ENCODE results near the gene TRIM69.
A peak's percentile ranks its signal among the peaks of the same experiment; 100 is the strongest.
"Not testable (repeated sequence)": the region's sequence is repeated elsewhere in the genome, so short reads cannot be mapped to it uniquely, and the experiment has no call there.

TRIM69 gene

DNA sequence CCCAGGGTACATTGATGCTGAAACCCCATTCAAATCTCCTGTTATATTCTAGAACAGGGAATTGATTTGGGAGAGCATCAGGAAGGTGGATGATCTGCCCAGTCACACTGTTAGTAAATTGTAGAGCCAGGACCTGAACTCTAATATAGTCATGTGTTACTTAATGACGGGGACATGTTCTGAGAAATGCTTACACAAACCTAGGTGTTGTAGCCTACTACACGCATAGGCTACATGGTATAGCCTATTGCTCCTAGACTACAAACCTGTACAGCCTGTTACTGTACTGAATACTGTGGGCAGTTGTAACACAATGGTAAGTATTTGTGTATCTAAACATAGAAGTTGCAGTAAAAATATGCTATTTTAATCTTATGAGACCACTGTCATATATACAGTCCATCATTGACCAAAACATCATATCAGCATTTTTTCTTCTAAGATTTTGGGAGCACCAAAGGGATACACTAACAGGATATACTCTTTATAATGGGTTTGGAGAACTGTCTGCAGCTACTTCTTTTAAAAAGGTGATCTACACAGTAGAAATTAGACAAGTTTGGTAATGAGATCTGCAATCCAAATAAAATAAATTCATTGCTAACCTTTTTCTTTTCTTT, 19.2 kb upstream of the TRIM69 start:
- DNase-seq (ENCODE audit: low read depth), result no peak

DNA sequence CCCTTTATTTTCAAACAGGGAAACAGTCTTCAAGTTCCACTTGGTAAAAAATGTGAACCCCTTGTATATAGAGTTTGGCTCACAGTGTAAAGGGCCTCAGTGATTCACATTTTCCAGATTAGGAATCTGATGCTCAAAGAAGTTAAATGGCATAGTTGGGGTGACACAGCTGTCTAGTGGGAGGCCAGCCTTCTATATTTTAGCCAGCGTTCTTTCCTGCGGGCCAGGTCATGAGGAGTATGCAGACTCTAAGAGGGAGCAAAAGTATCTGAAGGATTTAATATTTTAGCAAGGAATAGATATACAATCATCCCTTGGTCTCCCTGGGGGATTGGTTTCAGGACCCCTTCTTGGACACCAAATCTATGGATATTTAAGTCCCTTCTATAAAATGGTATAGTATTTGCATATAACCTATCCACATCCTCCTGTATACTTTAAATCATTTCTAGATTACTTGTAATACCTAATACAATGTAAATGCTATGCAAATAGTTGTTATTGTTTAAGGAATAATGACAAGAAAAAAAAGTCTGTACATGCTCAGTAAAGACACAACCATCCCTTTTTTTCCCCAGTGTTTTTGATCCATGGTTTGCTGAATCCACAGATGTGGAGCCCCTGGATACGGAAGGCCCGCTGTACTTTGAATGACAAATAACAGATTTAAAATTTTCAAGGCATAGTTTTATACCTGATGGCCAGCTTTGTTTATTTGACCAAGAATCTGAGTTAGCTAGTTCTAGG, 18.0 kb upstream of the TRIM69 start:
- no peak for DNase-seq (ENCODE audit: low read depth)

DNA sequence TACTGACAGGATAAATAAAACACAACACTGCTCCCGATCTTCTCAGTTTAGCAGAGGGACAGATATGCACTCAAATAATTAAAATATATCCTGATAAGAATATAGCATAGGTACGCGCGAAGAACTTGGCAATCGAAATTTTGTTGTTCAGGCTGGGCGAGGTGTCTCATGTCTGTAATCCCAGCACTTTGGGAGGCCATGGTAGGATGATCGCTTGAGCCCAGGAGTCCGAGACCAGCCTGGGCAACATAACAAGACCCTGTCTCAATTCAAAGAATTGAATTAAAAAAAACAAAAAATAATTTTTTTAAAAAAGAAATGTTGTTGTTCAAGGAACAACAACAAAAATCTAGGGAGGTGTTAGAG, 17.4 kb upstream of the TRIM69 start:
- no peak for DNase-seq (ENCODE audit: low read depth)

DNA sequence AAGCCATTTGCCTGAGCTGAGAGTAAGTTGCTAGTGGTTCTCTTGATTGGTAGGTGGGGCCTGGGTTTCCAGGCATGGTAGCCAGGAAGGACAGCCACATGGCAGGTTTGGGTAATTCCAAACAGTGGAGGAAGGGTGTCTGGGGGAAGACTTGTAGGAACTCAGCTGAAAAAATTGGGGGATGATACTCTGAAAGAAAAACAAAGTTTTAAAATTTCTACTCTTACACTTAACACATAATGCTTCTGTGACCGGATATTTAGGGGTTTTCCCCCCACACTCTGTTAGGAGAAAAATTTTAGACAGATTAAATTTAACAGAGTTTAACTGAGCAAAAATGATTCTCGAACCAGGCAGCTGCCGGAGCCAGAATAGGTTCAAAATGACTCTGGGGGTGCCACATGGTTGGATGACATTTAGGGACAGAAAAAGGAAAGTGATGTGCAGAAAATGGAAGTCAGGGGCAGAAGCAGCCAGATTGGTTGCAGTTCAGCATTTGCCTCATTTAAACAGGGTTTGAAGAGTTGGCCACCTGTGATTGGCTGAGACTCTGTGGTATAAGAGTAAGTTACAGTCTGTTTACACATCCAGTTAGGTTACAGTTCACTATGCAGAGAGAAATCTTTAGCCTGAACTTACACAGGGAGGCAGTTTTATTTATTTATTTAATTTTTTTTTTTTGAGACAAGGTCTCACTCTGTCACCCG, 16.9 kb upstream of the TRIM69 start:
- DNase-seq (ENCODE audit: low read depth), result peak; percentile 28

DNA sequence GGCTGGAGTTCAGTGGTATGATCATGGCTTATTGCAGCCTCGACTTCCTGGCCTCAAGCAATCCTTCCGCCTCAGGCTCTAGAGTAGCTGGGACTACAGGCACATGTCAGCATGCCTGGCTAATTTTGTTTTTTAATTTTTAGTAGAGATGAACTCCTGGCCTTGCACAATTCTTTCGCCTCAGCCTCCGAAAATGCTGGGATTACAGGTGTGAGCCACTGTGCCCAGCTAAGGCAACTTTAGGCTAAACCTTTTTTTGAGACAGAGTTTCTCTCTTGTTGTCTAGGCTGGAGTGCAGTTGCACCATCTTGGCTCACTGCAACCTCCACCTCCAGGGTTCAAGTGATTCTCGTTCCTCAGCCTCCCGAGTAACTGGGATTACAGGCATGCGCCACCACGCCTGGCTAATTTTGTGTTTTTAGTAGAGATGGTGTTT, 16.3 kb upstream of the TRIM69 start:
- not testable (repeated sequence) for DNase-seq (ENCODE audit: low read depth)

DNA sequence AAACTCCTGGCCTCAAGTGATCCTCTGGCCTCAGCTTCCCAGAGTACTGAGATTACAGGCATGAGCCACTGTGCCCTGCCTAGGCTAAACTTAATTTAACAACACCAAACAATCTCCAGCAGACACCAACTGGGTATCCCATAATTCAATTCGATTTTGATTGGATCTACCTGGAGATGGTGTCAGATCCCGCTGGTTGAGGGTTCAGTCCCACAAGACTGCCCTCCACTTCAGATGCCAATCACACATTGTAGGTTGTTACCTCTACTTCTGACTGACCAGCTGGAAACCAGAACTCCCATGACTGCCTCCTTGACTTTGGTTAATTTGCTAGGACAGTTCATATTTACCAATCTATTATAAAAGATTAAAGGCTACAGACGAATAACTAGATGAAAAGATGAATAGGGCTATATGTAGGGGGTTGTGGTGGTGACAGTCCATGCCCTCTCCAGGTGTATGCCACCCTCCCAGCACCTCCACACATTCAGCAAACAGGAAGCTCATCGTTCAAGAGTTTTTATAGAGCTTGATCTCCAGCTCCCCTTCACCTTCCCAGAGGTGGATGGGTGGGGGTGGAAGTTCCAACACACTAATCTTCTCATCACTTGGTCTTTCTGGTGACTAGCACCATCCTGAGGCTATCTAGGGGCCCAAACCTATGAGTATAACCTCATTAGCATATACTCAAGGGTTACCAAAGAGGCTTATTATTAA, 15.7 kb upstream of the TRIM69 start:
- DNase-seq (ENCODE audit: low read depth), result no peak

DNA sequence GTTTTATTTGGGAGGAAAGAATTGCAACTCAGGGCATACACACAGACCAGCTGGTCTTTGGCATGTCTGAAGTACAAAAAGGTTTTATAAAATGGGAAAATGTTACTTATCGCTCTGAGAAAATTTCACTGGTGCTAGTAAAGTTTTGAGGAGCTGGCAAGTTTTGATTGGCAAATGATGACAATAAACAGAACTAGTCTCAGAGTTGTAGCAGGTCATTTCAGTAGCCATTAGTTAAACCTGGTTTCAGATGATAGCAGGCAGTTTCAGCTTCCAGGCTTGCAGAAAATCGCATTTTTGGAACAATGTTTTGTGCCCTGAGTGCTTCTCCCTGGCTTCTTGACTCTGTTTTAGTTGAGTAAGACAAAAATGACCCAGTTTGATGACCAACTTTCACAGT, 14.3 kb upstream of the TRIM69 start:
- DNase-seq (ENCODE audit: low read depth), result no peak

DNA sequence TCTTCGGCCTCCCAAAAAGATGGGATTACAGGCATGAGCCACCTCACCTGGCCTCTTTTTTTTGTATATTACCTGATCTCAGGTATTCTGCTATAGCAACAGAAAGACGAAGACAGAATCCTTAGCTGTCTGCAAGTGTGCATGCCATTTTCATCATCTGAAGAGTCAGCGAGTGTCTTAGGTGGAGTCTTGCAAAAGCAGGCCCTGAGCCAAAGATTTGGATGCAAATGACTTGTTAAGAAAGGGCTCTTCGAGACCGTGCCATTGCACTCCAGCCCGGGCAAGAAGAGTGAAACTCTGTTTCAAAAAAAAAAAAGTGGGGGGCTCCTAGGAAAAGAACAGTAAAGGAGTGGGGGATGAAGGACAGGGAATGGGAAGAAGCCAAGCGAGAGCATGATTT, 10.2 kb upstream of the TRIM69 start:
- no peak for DNase-seq (ENCODE audit: low read depth)

DNA sequence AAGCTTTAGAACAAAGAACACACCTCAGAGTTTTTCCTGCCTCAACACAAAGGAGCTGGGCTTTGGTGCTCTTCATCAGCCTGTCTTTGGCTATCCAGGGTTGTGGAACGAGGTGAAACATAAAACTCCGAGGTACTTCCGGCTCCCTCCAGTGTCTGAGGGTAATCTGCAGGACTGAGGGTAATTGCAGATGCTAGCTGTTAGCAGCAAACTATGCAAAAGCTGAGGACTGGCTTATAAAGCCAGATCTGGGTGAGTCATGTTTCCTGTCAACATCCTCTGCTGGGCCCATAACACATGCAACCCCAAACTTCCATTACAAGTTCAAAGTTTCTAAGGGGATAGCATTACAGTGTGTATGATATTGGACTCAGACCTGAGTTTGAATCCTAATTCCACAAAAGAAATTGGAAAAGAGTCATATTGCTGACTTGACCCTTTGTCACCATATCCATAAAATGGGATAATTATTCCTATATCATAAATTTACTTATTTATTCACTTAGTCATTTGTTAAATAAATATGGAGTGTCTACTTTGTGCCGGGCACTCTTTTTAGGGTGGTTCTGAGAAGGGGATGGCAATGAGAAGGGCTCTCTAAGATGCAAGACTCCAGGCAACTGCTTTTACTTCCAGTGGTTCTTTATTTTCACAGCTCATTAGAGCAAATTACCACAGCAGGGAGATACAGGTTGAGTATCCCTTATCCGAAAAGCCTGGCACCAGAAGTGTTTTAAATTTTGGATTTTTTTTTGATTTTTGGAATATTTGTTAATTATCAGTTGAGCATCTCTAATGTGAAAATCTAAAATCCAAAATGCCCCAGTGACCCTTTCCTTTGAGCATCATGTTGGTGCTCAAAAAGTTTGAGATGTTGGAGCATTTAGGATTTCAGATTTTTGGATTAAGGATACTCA, 9.5 kb upstream of the TRIM69 start:
- peak; percentile 75 for DNase-seq (ENCODE audit: low read depth)

DNA sequence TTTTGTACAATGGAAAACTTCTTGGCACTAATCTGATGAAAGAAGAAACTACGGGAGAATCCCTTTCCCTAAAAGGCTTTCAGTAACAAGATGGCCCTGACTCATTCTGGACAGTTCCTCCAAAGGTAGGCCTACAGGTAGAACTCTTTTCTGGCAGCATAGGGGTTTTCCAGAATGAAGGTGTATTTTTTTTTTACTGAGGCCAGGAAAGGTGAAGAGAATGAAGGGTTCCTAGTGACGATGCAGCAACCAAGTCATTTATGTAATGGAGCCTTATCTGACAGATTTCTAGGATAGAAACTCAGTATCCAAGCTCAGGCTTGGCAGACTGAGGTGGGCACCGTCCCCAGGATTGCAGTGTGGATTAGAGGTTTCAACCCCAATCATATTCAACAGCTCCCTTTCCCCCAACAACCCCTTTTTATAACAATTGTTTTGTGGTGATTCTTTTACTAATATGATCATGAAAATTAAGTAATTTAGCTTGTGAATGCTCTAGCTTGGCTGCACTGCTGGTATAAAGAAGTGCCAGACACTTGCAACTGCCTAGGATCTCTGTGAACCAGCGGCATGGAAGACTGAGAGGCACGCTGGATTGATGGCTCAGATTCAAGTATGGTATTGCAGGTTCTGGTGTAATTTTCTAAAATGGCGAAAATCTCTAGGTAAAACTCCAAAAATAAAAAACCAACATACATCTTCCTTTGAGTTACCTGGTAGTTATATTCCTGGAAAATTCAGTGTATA, 8.7 kb upstream of the TRIM69 start:
- DNase-seq (ENCODE audit: low read depth), result no peak

DNA sequence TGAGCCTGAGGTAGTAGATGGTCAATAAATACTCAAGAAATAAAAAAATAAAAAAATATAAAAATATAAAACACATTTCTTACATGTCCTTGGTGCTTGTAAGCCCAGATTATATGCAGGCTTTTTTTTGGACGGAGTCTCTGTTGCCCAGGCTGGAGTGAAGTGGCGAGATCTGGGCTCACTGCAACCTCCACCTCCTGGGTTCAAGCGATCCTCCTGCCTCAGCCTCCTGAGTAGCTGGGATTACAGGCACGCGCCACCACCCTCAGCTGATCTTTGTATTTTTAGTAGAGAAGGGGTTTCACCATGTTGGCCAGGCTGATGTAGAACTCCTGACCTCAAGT, 8.1 kb upstream of the TRIM69 start:
- DNase-seq (ENCODE audit: low read depth), result not testable (repeated sequence)

DNA sequence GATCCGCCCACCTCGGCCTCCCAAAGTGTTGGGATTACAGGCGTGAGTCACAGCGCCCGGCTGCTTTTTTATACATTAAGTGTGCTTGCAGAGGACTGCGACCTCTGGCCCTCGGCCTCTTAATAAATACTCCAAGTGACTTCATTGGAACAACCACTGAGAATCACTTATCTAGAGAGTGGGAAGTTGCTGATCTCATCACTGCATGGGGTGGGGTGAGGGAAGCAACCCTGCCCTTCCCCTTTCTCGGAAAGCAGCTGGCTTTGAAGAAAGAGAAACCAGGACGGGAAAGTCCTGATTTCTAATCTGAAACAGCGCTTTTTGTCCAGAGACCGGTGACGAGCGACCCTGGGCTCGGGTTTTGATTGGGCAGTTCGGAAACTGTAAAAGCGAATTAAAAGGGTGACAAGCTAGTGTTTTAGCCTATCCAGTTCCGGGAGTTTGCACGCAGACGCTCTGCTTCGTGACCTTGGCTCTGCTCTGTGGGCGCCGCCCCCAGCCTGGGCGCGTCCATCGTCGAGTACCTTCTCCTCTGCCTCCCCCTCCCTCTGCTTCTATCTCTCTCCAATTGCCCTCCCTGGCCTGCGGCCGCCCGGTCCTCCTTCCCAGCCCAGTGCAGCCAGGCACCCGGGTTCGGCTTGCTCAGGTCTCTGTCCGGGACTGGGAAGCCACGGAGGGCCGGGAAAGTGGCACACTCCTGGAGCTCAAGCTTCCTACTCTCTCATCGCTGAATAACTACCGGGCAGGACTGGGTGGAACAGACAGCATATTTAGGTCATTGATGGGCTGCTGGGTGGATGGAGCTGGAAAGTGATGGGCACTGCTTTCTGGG, 7.5 kb upstream of the TRIM69 start:
- DNase-seq (ENCODE audit: low read depth), result peak; percentile 92

DNA sequence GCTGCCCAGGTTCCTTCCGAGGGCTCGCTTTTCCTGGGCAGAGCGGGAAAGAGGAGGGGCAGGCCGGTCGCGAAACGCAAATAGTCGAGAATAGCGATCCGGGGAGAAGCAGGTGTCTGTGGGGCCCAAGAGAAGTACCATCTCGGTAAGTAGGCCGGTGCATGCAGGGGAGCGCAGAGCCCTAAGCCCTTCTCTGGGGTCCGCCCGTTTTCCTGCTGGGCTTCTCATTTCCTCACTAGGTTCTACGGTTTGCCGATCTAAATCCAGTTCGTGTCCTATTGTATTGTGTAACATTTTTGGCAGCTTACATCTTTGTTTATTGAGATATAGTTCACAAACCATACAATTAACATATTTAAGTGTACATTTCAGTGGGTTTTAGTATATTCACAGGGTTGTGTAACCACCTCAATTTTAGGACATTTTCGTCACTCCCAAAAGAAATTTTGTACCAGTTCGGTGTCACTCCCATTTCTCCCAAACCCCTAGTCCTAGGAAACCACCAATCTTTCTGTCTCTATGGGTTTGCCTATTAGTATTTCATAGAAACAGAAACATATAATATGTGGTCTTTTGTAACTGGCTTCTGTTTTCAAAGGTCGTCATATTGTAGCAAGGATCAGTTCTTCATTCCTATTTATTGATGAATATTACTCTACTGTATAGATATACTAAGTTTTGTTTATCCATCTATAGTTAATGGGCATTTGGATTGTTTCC, 6.8 kb upstream of the TRIM69 start:
- no peak for DNase-seq (ENCODE audit: low read depth)

DNA sequence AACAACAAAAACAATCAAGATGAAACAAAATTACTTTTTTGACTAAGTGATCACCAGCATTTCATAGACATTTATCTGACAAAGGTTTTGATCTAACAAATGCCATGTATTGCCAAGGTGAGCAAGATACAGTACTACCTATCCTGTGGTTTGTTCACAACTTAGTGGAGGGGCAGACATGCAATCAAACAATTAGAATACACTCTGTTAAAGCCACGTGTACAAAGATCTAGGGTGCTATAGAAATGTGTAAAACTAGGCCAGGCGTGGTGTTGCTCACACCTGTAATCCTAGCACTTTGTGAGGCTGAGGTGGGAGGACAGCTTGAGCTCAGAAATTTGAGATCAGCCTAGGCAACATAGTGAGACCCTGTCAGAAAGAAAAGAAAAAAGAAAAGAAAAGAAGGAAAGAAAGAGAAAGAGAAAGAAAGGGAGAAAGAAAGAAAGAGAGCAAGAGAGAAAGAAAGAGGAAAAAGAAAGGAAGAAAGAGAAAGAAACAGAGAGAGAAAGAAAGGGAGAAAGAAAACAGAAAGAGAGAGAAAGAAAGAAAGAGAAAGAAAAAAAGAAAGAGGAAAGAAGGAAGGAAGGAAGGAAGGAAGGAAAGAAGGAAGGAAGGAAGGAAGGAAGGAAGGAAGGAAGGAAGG, 1.4 kb upstream of the TRIM69 start:
- no peak for DNase-seq (ENCODE audit: low read depth)

DNA sequence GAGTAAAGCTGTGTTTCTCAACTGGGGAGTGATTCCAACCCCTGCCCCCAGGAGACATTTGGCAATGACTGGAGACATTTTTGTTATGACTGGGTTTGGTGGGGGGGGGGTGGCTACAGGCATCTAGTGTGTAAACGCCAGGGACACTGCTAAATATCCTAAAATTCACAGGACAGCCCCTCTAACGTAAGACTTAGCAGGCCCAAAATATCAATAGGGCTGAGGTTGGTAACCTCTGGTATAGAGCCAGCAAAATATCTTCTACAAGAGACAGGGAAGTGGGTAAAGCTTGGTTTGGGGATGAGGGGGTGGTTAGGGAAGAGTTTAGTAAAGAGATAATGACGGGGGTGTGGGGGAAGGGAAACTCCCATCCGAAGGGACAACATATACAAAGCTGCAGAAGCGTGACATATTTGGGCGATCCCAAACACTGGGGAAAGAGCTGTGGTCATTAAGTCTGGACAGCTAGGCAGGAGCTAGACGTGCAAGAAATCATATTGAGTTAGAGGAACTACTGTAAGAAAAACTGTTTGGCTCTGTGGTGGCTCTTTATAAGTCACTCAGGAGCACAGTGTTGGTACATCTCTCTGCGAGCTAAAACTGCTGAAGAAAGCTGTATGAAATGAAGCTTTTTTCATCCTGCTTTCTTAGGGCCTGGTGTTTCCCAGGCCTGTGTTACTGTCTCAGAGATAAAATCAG, 697 bp upstream of the TRIM69 start:
- DNase-seq (ENCODE audit: low read depth), result no peak

DNA sequence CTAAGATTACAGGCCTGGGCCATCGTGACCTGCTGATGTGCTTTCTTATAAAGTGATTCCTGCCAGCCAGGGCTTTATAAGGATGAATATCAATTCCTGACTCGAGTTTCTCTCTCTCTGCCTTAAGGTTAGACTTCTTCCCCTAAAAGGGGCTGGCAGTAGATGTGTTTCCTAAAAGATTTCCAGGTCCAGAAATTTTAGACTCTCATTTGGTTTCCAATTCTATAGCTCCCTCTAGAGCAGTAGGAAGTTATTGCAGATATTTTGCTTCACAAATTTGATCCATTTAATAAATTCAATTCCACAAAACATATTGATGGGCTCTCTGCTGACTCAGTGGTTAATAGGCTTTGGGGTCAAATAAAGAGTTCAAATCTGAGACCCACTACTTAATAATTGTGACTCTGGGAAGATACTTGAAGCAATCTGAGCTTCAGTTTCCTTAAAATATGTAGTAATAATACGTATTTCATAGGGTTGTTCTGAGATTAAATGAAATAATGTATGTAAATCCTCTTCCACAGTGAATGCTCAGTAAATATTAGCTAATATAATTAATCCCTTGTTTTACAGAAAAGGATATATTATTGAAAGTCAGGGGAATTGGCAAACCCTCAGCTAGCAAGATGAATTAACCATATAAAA, 2.1 kb downstream of the TRIM69 start:
- DNase-seq (ENCODE audit: low read depth), result no peak

DNA sequence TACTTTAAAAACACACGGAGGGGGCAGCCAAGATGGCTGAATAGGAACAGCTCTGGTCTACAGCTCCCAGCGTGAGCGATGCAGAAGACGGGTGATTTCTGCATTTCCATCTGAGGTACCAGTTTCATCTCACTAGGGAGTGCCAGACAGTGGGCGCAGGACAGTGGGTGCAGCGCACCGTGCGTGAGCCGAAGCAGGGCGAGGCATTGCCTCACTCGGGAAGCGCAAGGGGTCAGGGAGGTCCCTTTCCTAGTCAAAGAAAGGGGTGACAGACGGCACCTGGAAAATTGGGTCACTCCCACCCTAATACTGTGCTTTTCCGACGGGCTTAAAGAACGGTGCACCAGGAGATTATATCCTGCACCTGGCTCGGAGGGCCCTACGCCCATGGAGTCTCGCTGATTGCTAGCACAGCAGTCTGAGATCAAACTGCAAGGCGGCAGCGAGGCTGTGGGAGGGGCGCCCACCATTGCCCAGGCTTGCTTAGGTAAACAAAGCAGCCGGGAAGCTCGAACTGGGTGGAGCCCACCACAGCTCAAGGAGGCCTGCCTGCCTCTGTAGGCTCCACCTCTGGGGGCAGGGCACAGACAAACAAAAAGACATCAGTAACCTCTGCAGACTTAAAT, 3.0 kb downstream of the TRIM69 start:
- DNase-seq (ENCODE audit: low read depth), result not testable (repeated sequence)

Data from T follicular helper cell (primary cell).